Spleen (tissue), 7 donors: Measurements from ENCODE around the gene XPO6.

Experiments used
- CTCF ChIP-seq, 11 experiments: fragments of 200-600 bp in 7 of 11; fragments of 450-650 bp in 4 of 11; sonication (generic) in 4 of 11; IDR thresholded peaks in 8 of 11; conservative IDR thresholded peaks in 3 of 11; 1 replicate in 7 of 11; 2 replicates in 4 of 11; pipeline versions ENCODE4 v1.4.0 to v1.8.0; 2016 to 2021; ENCODE audit warnings: antibody characterized with exemption in 11 of 11, inconsistent platforms in 4 of 11, mild to moderate bottlenecking in 1 of 11
- POLR2A ChIP-seq, 3 donors: fragments of 450-650 bp; IDR thresholded peaks; one replicate each; pipeline ENCODE4 v1.5.1; 2017; ENCODE audit warnings: antibody characterized with exemption in 3 of 3, mild to moderate bottlenecking in 1 of 3
- donor health status: DM: no; HTN: no; CAD: no; lungs with moderate emphysema.
- donor health status: DM: no; HTN: no; CAD: no.
- donor health status: DM: no; HTN: no; CAD: no.

- TF ChIP-seq CTCF (IDR thresholded peaks at IDR 0.05 in 8 of 11, conservative IDR thresholded peaks at IDR 0.05 in 3 of 11) (no peak), POLR2A (IDR thresholded peaks at IDR 0.05) (no peak)
Observed at GRCh38 chr16:28098959-28099945, 112.5 kb downstream of the XPO6 start.
